GM12874 (cell line): Measurements from ENCODE around the gene JDP2.

ENCODE experiments used
- CTCF ChIP-seq: IDR thresholded peaks from 2 replicates; pipeline ENCODE4 v1.5.1; 2011; ENCODE audit warnings: low read depth, mild to moderate bottlenecking, control low read depth, low read length, moderate library complexity; ENCODE audit not compliant: insufficient read depth

The JDP2 gene

DNA sequence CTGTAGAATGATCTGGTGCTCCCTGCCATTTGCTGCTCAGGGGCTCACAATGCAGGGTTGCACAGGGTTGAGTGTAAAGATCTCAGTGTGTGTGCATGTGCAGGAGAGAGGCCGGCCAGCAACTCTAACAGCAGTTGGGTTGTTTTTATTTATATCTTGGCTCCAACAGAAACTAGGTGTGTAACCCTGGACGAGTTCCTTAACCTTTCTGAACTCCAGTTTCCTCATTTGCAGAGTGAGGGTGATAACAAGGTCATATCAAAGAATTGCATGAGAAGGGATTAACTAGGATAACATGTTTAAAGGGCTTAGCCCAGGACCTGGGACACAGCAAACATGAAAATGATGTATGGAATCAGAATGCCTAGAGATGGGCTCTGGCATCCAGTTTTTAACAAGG lies 14.8 kb upstream of the JDP2 start:
- TF ChIP-seq CTCF, result no peak

GRCh38 chr14:75417674-75418073 lies 10.1 kb upstream of the JDP2 start:
- no peak for TF ChIP-seq CTCF

DNA sequence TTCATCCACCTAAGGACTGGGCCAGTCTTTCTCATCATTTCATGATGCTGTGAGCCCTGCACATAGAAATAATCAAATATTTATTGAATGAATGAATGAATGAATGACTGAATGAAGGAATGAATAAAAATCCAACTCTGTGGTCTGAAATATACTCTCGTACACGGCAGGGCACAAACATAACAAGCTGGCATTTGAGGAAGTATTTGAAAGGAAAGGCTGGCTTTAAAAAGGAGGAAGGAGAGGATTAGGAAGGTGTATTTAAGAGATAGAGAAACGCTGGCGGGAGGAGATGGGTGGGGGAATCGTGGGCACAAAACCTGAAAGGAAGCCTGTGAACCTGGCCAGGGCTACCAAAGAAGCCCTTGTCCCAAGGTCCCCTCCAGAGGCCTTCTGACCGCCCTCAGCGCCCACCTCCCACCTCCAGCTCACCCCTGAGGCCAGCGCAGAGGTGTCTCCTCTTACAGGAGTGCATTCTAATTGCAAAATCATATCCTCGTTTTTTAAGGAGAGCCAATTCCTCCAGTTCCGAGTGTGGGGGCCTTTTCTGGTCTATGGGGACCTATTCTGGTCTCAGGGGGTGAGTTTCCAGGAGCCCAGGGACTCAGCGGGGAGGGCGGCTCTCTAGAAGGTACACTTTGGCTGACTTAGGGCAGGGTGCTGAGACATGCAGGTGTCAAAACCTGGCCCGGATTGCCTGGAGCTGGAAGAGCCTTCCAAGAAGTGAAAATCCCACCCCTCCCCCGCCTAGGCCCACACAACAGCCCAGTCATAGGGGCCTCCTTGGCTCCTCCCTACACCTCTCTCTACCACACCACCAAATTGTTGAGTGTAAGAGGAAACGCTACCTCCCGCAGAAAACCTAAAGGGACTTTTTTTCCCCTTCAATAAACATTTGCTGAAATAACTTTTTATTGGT lies 8.7 kb upstream of the JDP2 start:
- TF ChIP-seq CTCF, result no peak

- TF ChIP-seq CTCF, result no peak
These were observed 5.7 kb upstream of the JDP2 start for GRCh38 chr14:75422169-75422568.

DNA sequence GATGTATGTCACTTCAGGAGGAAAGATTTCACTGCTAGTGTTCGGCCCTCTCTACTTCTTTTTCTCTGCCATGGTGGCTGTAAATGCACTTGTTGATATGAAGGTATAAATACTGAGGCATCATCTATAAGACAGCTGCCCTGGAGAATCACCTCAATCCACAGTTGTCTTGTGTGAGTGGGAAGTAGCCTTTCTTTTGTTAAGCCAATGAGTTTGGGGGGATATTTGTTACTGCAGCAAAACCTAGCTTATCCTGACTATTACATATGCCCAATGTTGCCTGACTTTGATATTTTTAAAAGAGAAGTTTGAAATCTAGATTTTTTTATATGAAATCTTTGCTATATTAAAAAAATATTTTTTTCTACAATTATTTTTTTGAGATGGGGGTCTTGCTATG lies 3.3 kb upstream of the JDP2 start:
- TF ChIP-seq CTCF, result no peak

GRCh38 chr14:75425446-75425845 lies 2.4 kb upstream of the JDP2 start:
- no peak for TF ChIP-seq CTCF

DNA sequence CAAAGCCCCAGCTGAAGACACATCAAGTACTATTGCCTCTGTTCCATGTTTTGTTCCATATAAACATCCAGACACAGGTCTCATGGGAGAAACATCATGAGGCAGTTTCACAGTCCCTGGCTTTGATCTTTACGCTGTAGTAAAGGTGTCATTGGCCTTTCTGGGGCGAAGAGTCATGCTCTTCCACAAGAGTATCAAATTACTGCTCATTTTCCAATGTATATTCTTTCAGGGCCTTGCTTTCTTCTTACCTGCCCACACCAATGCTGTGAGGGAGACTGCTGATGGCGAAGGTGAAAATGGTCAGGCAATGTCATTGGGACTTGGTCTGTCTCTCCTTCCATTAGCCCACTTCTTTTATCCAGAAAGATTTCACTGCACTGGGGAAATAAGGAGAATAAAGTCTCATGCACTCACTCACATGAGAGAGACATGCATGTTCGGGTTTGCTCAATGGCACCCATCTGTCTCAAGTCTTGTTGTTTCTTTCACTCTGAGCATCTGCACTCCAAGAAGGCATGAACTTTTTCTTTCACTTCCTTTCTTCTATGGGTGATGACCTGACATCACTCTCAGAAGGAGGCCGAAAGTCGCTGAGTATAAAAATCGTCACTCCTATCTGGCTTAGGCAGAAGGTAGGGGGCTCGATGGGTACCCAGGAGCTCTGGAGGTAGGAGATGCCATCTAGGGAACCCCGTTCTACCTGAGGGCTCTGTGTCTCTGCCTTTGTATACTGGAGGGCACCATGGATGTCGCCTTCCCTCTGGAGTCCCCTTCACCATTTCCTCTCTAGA lies 1.3 kb upstream of the JDP2 start:
- TF ChIP-seq CTCF, result no peak
